Activated CD4-positive, alpha-beta T cell treated with anti-CD3 and anti-CD28 coated beads, Interleukin-2, Interleukin-4, amounts not matched to agents 100 ng/mL and 50 ng/mL, durations not matched to agents 16 hours and 8 hours (primary cell): Measurements from ENCODE around the gene CDKN2B.
A peak's percentile ranks its signal among the peaks of the same experiment; 100 is the strongest.

Experiments
- DNase-seq: peaks from one replicate; pipeline ENCODE4 v3.0.0-alpha.2; 2020; ENCODE audit warnings: low spot score

Gene CDKN2B

GRCh38 chr9:21993893-21994555 lies 15.1 kb downstream of the CDKN2B start, which contains the start of gene CDKN2A:
Gene CDKN2A (minus strand): TSS chr9:21994392.
- peak; percentile 37 for DNase-seq

- DNase-seq = no peak
Measured at GRCh38 chr9:21993007-21993406, 16.1 kb downstream of the CDKN2B start.

- DNase-seq = no peak
Measured at GRCh38 chr9:21991072-21991959, 17.8 kb downstream of the CDKN2B start.

- DNase-seq = no peak
Measured at GRCh38 chr9:21989440-21990189, 19.5 kb downstream of the CDKN2B start.

GRCh38 chr9:21988056-21988990 lies 20.8 kb downstream of the CDKN2B start:
- no peak for DNase-seq

GRCh38 chr9:21985964-21986667 lies 23.0 kb downstream of the CDKN2B start:
- DNase-seq = no peak

- no peak for DNase-seq
Measured at GRCh38 chr9:21984101-21984500, 25.0 kb downstream of the CDKN2B start.

- DNase-seq = no peak
Measured at GRCh38 chr9:21983561-21983935, 25.6 kb downstream of the CDKN2B start.

GRCh38 chr9:21982861-21983560 lies 26.1 kb downstream of the CDKN2B start:
- DNase-seq = no peak

- DNase-seq = no peak
Measured at GRCh38 chr9:21982391-21982790, 26.7 kb downstream of the CDKN2B start.

- no peak for DNase-seq
Measured at GRCh38 chr9:21976334-21976875, 32.7 kb downstream of the CDKN2B start.

GRCh38 chr9:21974722-21975409 lies 34.2 kb downstream of the CDKN2B start:
- DNase-seq = no peak

GRCh38 chr9:21974343-21974721 lies 34.8 kb downstream of the CDKN2B start:
- DNase-seq = no peak

GRCh38 chr9:21972361-21972760 lies 36.7 kb downstream of the CDKN2B start:
- no peak for DNase-seq

GRCh38 chr9:21970800-21971640 lies 38.1 kb downstream of the CDKN2B start:
- DNase-seq = no peak

GRCh38 chr9:21969951-21970799 lies 38.9 kb downstream of the CDKN2B start:
- DNase-seq = no peak
